ENCODE measurements around the gene ARHGEF12.

The ARHGEF12 gene, protein sequence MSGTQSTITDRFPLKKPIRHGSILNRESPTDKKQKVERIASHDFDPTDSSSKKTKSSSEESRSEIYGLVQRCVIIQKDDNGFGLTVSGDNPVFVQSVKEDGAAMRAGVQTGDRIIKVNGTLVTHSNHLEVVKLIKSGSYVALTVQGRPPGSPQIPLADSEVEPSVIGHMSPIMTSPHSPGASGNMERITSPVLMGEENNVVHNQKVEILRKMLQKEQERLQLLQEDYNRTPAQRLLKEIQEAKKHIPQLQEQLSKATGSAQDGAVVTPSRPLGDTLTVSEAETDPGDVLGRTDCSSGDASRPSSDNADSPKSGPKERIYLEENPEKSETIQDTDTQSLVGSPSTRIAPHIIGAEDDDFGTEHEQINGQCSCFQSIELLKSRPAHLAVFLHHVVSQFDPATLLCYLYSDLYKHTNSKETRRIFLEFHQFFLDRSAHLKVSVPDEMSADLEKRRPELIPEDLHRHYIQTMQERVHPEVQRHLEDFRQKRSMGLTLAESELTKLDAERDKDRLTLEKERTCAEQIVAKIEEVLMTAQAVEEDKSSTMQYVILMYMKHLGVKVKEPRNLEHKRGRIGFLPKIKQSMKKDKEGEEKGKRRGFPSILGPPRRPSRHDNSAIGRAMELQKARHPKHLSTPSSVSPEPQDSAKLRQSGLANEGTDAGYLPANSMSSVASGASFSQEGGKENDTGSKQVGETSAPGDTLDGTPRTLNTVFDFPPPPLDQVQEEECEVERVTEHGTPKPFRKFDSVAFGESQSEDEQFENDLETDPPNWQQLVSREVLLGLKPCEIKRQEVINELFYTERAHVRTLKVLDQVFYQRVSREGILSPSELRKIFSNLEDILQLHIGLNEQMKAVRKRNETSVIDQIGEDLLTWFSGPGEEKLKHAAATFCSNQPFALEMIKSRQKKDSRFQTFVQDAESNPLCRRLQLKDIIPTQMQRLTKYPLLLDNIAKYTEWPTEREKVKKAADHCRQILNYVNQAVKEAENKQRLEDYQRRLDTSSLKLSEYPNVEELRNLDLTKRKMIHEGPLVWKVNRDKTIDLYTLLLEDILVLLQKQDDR (N-terminal part only)

DNA sequence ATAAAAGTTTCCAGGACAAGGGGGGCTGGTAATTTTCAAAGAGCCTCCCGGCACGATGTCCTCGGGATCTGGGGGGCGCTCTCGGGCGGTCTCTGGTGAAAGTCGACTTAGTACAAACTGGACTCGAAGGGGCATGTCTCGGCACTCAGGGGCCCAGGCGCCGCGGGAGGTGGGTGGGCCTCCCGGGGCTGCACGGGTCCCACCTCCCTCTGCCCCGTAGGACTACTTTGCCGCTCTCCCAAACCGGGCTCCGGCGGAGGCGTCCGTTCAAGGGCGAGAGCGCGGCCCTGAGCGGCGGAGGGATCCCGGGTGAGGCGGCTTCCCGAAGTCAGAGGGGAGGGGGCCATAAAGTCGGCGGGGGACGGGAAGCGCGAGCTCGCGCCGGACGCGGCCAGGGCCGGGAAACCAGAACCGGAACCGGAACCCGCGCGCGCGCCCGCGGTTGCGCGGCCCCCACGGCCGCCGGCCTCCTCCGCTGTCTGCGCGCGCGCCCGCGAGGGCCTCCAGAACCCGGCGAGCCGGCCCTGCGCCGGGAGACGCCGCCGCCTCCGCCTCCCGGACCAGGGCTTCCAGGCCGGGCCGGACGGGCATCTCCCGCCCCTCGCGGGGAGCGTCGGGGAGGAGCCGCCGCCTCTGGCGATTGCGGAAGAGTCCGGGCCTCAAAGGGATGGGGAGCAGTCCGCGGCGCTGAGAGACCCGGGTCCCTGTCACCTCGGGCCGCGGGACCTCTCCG, at the start of gene ARHGEF12:
ARHGEF12 (plus strand) TSS at position 506 of the 733 bp plus-strand sequence. CDS start 831 bp downstream, outside the sequence.
- peak; percentile 96 for DNase-seq (ENCODE audit: low spot score)

DNA sequence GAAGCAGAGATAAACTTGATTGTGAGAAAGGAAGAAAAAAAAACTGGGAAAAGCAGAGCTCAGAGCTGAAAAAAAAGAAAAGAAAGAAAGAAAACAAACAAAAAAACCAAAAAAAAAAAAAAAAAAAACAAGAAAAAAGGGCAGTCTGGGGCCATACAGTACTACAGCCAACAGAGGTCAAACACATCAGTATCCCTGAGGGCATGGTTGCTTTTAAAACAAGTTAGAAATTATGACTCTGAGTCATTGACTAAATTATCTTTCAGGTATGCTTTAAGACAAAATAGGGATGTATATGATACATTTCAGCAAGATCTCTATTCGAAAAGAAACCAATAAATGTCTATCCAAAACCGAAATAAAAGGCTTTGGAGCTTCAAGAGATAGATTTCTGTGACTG, 48.2 kb upstream of the ARHGEF12 start:
- no peak for DNase-seq (ENCODE audit: low spot score)

DNA sequence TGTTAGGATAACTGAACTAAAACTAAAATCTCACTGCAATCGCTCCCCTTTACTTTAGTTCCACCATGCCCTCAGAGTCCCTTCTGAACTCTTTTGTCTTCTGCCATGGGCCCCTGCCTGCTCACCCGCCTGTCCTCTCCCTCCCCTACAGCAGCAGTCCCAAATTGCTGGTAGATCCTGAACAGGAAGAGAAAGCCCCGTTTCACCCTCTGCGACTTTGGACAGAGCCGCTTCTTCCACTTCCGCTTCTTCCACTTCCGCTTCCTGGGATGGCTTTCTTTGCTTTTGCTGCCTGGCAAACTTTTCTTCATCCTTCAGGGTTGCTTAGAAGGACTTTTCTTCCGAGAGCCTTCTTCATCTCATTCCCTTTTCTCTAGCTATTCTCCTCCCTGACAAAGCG, 46.8 kb upstream of the ARHGEF12 start:
- no peak for DNase-seq (ENCODE audit: low spot score)

DNA sequence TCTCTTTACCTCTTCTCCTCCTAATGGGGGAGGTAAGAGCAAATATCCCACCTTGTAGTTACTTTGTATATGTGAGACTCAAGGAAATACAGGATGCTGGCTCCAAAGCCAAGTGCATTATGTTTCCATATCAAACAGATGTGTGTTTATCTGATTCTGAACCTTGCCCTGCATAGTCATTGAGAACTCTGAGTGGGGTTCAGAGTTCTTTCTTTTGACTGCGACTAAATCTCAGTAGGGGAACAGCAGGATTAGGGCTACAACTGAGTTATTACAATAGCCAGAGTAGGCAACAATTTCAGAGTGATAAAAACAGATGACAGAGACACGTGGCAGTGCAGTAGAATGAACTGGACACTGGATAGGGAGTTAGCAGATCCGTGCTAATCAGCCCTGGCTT, 45.3 kb upstream of the ARHGEF12 start:
- no peak for DNase-seq (ENCODE audit: low spot score)

DNA sequence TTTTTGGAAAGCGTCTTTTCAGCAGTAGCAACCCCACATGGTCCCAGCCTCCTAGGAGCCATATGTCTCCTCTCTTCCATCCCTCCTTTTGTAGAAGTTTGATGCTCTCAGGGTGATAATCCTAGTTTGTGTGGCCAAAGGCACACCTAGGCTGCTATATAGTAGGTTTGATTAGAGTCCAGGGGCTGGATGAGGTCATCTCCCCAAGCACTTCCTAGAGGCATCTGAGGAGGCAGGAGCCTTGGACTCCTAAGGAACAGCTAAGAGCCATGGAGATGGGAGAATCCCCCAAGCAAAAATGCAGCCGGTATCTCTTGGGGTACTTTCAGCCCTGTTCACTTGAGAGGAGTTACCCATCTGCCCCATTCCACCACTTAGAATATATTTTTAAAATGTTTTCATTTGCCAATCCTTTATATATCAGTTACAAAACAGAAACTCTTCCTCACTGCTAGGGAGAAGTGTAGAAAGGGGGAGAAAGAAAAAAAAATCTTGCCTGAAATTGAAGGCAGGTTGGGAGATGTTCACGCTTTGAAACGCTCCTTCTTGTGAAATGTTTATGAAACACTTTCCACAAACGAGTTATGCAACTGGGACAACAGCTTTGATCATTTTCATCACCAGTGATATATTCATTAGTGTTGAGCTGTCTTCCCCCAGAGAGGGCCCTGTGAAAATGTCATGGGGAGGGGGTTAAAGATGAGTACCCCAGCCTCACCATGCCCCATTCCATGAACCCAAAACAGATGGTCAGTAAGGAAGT, 43.0 kb upstream of the ARHGEF12 start:
- no peak for DNase-seq (ENCODE audit: low spot score)

DNA sequence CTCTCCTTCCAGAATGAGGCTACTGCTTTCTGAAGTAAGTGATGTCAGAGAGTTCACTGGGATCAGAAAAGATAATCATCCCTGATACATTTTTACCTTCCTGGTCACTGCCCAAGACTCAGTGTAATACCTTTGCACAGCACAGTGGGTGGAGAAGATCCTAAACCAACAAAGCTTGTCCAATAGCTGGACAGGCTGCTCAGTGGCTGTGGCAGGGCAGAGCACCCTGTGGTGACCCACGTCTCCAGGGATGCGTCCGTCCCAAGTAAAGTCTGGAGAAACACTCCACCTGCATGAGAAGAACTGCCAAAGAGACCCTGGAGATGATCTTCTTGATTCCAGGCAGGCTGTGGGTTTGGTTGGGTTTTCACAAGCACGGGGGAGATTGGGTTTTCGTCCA, 42.1 kb upstream of the ARHGEF12 start:
- DNase-seq (ENCODE audit: low spot score): no peak

DNA sequence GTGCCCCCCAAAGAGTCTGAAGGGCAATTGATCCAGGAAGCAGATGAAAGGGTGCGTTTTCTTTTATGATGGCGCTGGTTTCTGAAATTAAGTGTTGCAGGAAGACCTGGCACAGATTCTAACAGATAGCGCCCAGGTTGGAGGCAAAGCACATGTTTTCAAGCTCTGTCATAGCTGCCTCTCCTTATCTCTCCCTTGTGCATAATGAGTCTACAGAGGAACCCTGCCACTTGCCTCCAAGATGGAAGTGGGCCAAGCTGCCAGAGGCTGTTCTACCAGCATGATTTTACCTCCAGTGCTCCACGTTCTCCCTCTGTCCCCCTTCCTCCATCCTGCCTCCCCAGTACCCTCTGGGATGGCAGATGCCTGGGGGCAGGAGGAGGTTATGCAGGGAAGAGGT, 41.1 kb upstream of the ARHGEF12 start:
- DNase-seq (ENCODE audit: low spot score): no peak

DNA sequence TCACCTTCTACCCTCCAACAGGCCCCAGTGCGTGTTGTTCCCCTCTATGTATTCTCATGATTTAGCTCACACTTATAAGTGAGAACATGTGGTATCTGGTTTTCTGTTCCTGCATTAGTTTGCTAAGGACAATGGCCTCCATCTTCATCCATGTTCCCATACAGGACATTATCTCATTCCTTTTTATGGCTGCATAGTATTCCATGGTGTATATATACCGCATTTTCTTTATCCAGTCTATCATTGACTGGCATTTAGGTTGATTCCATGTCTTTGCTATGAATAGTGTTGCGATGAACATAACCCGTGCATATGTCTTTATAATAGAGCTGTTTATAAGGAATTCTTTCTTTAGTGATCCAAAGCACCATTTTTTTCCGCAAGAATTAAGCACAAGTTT, 39.7 kb upstream of the ARHGEF12 start:
- no peak for DNase-seq (ENCODE audit: low spot score)

DNA sequence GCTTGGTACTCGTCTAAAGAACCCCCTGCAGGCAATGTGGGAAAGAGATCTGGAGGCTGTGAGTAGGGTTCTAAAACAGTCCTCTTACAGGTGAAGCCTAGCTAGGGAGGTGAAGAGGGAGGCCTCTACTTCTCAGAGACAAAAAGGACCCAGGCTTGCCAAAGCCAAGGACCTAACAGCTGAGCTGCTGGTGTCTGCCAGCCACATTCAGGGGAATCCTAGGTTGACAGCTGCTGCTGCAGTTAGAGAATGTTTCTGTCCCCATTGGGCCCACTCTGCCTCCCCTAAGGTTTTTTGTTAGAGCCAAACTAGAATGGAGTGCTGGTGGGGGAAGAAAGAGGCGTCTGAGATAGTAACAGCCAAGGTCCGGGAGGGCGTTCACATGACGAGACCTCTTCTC, 37.8 kb upstream of the ARHGEF12 start:
- DNase-seq (ENCODE audit: low spot score): no peak

DNA sequence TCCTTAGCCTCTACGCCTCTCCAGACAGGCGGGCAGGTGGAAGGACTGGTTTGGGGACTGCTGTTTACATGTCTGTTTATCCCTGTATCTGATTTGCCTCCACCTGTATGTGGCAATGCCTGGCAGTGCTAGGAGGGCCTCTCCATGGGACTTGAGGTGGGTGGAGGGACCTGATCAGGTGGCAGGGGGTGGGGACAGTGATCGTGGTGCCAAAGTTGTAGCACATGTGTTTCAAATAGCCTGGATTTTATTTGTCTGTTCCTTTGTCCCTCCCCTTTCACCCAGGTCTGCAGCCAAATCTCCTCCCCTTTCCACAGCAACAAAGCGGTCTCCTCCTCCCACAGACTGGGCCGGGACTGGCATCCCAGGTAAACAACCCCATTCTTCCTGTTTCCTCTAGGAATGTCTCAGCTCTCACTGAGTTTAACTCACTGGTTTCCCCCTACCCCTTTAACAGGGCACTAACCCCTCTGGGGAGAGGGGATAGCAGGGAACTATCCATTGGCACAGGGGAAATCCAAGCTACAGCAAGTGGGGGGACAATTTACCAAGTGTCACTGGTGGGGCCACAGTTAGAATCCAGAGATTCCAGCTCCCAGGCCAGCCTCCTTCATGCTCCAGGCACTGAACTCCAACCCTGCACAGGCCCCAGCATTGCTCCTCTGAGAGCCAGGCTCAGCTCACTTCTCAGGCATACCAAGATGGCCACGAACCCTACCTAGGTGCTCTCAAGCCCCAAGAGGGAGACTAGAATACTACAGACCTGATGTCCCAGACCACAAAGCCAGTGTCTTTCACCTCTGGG, 34.0 kb upstream of the ARHGEF12 start:
- no peak for DNase-seq (ENCODE audit: low spot score)

DNA sequence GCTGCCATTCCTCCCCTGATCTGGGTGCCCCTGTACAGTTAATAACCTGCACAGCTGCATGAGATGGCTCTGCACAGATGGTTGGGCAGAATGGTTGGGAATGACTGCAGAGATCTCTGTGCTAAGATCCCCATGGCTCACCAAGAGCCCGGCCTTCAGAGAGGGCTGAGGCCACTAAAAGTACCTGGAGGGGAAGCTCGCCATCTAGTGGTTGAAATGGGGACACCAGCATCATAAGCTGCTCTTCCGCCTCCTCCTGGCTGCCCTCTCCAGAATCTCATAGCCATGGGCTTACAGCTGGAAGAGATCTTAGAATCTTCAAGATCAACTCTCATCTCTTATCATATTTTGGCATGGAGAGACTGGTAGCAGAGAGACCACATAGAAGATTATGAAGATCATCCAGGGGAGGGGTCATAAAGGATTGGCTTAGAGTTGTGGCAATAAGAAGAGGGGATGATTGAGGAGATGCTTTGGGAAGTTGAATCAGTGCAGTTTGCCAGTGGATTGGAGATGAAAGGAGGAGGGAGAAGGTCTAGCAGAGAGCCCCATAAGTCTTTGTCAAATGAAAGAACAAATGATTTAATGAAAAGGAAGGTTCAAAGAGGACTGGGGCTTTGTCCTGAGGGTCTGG, 33.1 kb upstream of the ARHGEF12 start:
- DNase-seq (ENCODE audit: low spot score): peak; percentile 65

DNA sequence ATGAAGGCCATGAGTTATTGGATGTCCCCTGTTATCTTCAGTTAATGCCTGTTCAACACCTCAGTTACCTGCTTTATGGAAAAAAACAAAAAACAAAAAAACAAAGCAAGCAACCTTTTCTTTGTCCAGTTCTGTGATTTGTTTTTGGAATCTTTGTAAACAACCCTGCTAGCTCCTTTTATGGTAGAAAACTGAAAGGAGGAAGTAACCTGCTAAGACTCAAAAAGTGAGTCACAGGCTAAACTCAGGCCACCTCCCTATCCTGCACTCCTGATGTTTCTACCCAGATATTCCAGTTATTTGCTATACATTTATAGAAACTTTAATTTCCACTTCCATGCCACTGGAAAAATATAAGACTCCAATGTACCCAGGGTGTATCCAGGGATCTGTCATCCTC, 31.7 kb upstream of the ARHGEF12 start:
- no peak for DNase-seq (ENCODE audit: low spot score)

DNA sequence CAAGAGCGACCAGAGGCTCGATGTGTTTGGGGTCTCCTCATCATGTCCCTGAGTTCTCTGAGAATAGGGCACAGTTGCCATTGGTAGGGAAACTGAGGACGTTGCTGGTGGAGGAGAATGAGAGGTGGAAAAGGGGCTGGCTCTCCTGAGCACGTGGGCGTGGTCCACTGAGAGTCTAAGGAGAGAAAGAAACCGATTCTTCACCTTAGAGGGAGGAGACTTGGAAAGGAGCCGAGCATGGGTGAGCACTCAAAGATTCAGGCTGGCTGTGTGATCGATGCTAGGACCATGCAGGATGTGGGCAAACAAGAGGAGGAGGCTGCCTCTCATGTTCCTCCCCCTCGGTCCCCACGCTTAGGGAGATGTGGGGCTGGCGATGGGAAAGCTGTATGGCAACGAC, 30.9 kb upstream of the ARHGEF12 start:
- DNase-seq (ENCODE audit: low spot score): no peak

DNA sequence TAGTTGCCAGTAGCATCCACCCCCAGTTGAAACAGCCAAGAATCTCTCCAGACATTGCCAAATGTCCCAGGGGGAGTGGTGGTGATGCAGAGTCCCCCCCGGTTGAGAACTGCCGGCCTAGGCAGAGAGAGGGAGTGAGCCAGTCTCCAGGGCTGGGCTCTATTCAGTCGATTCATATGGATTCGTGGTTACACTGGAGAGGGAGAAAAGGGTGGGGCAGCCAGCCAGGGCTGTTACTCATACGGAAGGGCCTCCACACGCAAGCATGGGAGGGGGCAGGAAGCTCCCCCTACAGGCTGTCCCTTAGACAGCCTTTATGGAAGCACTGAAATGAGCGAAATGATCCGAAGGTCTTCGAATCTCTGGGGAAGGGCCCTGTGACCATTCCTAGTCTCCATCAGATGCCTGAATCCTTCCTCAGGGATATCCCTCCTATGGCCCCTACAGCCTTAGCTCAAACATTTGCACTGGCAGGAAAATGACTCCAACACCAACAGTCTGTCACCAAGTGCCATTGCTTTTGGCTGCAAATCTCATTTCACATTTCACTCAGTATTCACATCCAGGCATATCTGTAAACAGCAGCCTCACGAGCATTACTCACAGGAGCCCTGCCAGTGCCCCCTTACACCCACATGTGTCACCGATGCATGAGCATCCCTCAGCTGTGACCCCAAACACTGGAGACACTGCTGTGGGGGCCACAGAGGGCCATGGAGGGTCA, 29.5 kb upstream of the ARHGEF12 start:
- peak; percentile 50 for DNase-seq (ENCODE audit: low spot score)

DNA sequence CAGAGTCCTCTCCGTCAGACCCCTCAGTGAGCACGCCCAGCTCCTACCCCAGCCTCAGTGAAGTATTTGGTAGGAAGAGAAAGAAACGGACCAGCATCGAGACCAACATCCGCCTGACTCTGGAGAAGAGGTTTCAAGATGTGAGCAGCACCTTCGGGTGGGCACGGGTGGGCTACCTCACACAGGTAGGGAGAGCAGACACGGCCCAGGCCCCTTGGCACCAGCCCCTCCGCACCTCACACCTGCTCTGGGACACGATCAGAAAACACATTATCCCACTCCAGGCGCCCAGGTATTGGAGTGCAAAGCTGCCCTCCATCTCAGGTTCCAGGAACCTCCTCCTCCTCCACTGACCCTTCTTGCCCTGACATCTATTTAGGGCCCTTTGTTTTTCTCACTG, 28.7 kb upstream of the ARHGEF12 start:
- no peak for DNase-seq (ENCODE audit: low spot score)

DNA sequence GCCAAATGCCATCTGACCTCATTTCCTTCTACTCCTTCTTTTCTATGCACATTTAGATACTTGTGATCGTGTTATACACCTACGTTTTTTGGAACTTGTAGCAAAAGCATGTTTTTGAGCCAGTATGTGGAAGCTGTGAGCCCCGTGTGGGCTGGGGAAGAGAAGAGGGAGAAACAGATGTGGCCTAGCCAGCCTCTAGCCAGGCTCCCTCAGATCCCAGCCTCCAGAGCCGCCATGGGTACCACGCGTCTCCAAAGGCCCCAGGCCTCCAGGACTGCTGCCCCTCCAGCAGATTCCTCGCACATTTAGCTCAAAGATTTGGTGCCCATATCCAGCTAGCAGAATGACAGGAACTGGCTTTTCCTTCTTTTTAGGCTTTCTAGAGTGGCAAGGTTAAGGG, 28.1 kb upstream of the ARHGEF12 start:
- DNase-seq (ENCODE audit: low spot score): no peak

DNA sequence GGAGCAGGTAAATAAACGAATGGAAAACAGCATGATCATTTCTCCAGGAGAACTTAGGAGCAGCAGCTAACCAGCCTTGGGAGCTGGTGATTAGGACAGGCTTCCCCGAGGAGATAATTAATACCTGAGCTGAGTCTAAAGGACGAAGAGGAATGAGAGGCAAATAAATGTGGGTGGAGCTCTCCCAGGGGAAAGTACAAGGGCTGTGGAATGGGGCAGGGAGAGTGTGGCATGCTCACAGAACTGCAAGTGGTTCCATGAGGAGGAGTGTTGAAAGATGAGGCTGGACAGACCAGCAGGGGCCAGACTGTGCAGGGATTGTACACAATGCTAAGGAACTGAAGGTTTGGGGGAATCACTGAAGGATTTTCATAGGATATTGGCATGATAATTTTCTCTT, 25.3 kb upstream of the ARHGEF12 start:
- DNase-seq (ENCODE audit: low spot score): no peak

DNA sequence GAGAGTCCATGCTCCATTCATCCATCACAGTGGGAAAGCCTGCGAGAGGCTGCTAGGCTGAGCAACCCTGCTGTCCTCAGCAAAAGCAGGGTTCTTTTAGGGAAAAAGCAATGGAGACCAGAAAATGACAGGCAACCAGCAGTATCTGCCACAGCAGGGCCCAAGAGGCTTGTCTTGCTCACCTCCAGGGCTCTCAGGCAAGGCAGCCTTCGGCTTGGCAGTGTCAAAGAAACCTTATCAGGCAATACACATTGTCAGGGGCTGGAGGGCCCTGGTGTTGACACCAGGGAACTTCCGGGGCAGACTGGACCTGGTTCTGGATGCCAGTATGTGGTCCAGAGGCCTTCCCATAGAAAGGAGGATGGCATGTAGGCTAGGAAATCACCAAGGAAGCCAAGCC, 21.4 kb upstream of the ARHGEF12 start:
- DNase-seq (ENCODE audit: low spot score): no peak
